Fibroblast of mammary gland (primary cell): Measurements from ENCODE around the gene KCNJ6.

Experiments
- DNase-seq: peaks from one replicate; pipeline ENCODE4 v3.0.0-alpha.2; 2010; ENCODE audit warnings: low read depth
- H3K4me3 ChIP-seq: 2 replicates; pipeline ENCODE4 v1.5.1; 2011; ENCODE audit warnings: low read depth, mild to moderate bottlenecking, low read length, moderate library complexity; ENCODE audit not compliant: control insufficient read depth
- TF ChIP-seq, protein P1 (sequence below): conservative IDR thresholded peaks from 2 replicates; pipeline ENCODE4 v1.5.1; 2011; ENCODE audit warnings: low read depth, low read length, inconsistent platforms; ENCODE audit not compliant: control insufficient read depth, insufficient read depth

KCNJ6 gene

DNA sequence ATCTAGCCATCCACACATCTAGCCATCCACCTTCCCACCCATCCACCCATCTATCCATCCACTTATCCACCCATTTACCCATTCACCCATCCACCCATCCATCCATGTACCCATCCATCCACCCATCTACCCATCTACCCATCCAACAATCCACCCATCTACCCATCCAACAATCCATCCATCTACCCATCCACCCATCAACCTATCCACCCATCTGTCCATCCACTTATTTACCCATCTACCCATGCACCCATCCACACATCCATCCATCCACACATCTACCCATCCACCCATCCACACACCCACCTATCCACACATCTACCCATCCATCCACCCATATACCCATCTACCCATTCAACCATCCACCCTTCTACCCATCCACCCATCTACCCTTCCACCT, 311.3 kb downstream of the KCNJ6 start:
- no peak for DNase-seq
- TF ChIP-seq, protein P1, sequence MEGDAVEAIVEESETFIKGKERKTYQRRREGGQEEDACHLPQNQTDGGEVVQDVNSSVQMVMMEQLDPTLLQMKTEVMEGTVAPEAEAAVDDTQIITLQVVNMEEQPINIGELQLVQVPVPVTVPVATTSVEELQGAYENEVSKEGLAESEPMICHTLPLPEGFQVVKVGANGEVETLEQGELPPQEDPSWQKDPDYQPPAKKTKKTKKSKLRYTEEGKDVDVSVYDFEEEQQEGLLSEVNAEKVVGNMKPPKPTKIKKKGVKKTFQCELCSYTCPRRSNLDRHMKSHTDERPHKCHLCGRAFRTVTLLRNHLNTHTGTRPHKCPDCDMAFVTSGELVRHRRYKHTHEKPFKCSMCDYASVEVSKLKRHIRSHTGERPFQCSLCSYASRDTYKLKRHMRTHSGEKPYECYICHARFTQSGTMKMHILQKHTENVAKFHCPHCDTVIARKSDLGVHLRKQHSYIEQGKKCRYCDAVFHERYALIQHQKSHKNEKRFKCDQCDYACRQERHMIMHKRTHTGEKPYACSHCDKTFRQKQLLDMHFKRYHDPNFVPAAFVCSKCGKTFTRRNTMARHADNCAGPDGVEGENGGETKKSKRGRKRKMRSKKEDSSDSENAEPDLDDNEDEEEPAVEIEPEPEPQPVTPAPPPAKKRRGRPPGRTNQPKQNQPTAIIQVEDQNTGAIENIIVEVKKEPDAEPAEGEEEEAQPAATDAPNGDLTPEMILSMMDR, result no peak
- no peak overlapping the region for H3K4me3 ChIP-seq

DNA sequence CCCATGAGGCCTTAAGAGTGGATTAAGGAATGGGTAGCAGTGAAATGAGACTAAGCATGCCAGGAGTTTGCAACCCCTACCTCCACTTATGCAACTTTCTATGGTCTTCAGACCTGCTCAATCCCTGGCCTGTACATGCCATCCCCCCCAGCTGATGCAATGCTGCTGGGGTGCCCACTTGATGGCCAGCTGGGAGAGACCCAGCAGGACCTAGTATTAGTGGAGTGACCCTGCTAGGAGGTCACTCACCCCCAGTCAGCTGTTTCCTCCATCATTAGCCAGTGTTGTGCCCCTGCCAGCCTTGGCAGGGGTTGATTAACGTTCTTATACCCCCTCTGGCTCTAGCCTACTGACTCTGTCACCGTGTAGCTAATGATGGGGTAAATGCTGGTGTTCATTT, 313.1 kb downstream of the KCNJ6 start:
- no peak for DNase-seq

DNA sequence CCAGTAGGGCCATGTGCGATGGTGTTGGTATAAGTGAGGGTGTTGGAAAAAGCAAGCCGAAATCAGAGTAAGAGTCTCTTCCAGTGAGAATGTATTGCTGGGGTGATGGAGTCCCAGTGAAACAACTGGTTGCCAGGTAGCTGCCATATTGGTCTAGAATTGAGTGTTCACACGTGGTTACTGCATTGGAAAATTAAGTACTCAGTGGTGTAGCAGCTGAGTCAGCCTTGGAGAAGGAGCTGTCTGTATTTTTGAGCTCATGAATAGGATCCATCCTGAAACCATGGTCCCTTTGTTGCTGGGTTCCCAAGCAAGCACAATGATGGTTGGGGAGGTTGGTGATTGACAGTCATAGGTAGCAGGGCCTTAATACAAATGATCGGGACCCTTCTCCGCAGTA, 314.3 kb downstream of the KCNJ6 start:
- H3K4me3 ChIP-seq, result no peak overlapping the region
- DNase-seq, result no peak
- TF ChIP-seq, protein P1, result no peak

More for the DNA sequence above, 313.1 kb downstream of the KCNJ6 start:
- TF ChIP-seq, protein P1, result no peak
- H3K4me3 ChIP-seq, result no peak overlapping the region

DNA sequence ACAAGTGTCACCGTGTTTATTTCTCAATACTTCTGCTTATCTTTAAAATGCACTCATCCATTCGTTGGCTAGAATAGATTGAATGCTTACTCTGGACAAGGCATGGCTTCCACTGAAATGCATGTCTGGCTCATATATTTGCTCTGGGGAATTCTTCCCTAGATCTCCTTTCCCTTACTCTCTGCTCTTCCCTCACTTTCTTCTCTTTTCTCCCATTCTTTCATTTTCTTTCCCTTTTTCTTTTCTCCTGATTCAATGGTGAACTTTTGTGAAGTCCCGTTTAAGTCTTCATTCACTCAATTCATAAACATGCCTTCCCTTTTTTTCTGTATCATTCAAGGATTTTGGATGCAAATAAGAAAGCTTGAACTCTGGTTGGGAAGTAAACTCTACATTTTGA, 315.2 kb downstream of the KCNJ6 start:
- no peak overlapping the region for H3K4me3 ChIP-seq
- TF ChIP-seq, protein P1, result no peak
- no peak for DNase-seq

DNA sequence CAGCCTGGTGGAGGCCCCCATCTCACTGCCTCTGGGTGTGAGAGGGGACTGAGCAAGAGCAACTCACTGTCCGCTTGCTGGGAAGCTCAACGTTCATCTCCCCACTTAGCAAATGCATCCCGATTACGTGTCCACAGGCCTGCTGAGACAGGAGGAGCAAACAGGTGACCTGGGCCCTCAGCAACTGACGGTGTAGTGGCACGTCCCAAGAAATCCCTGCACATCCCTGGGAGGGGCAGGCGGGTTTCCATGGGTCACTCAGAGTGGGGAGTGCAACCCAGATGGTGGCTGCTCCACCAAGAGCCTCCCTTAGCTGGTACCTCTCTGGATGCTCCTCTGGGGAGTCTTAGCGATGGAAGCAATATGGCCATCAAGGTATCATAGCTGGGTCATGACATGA, 320.3 kb downstream of the KCNJ6 start:
- TF ChIP-seq, protein P1, result no peak
- DNase-seq, result no peak
- no peak overlapping the region for H3K4me3 ChIP-seq

DNA sequence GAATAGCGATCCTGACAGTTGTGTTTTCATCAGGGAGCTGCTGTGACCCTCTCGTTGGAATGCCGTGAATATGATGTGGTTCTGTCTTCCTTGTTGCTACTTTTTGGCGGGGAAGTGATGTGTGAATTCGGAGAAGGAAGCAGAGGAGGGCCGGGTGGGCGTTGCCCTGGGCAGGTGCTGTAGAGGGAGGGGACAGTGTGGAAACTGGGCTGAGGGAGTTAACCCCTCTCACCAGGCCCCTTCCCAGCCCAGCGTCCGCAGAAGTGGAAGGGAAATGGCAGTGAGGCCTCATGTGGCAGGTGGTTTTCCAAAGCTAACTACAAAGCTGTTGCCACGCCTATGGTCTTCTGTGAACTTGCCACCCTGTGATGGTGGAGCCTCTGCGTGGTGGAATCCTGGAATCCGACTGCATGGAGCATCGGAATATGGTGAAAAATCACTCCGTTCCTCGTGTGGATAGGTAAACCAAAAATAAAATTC, 321.7 kb downstream of the KCNJ6 start:
- H3K4me3 ChIP-seq, result no peak overlapping the region
- DNase-seq, result no peak
- TF ChIP-seq, protein P1, result no peak
